SK-N-SH treated with all-trans-retinoic acid at 6 μM for 48 hours (cell line): ENCODE results near the gene CYSRT1.

Experiments used
- ESRRG ChIP-seq: fragments of 250-450 bp; sonication (Bioruptor Pico); IDR thresholded peaks from 2 replicates; pipeline ENCODE4 v1.6.1; 2021; ENCODE audit warnings: mild to moderate bottlenecking
- ISL1 ChIP-seq: fragments of 250-450 bp; sonication (Bioruptor Pico); IDR thresholded peaks from 2 replicates; pipeline ENCODE4 v2.1.2; 2022; ENCODE audit warnings: mild to moderate bottlenecking, moderate library complexity
- PATZ1 ChIP-seq: fragments of 250-450 bp; sonication (Bioruptor Pico); IDR thresholded peaks from 2 replicates; pipeline ENCODE4 v1.8.0; 2020; ENCODE audit warnings: mild to moderate bottlenecking, moderate library complexity, borderline replicate concordance
- POU6F1 ChIP-seq: fragments of 250-450 bp; sonication (Bioruptor Pico); IDR thresholded peaks from 2 replicates; pipeline ENCODE4 v1.8.0; 2021; ENCODE audit warnings: low read depth, mild to moderate bottlenecking, moderate library complexity, borderline replicate concordance
- RARB ChIP-seq: fragments of 250-450 bp; sonication (Bioruptor Pico); IDR thresholded peaks from 2 replicates; pipeline ENCODE4 v1.8.0; 2021; ENCODE audit warnings: mild to moderate bottlenecking, moderate library complexity
- TCF4 ChIP-seq: fragments of 250-450 bp; sonication (Bioruptor Pico); IDR thresholded peaks from 2 replicates; pipeline ENCODE4 v1.8.0; 2021; ENCODE audit warnings: mild to moderate bottlenecking, moderate library complexity, borderline replicate concordance
- ZFP3 ChIP-seq: fragments of 250-450 bp; sonication (Bioruptor Pico); IDR thresholded peaks from 2 replicates; pipeline ENCODE4 v1.5.0; 2020; ENCODE audit warnings: mild to moderate bottlenecking, moderate library complexity
- ZNF70 ChIP-seq: fragments of 450-650 bp; formaldehyde crosslinking; IDR thresholded peaks from 2 replicates; pipeline ENCODE4 v1.5.0; 2020; ENCODE audit warnings: mild to moderate bottlenecking, moderate library complexity
- ZNF8 ChIP-seq: fragments of 450-650 bp; formaldehyde crosslinking; IDR thresholded peaks from 2 replicates; pipeline ENCODE4 v1.5.0; 2020; ENCODE audit warnings: mild to moderate bottlenecking, moderate library complexity

GRCh38 chr9:137269231-137269772, 44.3 kb downstream of the CYSRT1 start:
- no peak for TF ChIP-seq POU6F1 (CRISPR knock-in tag)
- TF ChIP-seq ZNF8 (CRISPR knock-in tag): no peak
- TF ChIP-seq TCF4 (CRISPR knock-in tag): no peak
- TF ChIP-seq ISL1: no peak
- TF ChIP-seq ZNF70: no peak
- TF ChIP-seq RARB (CRISPR knock-in tag): no peak
- no peak for TF ChIP-seq ESRRG (CRISPR knock-in tag)
- no peak for TF ChIP-seq PATZ1 (CRISPR knock-in tag)
- no peak for TF ChIP-seq ZFP3 (CRISPR knock-in tag)
